Measurements from ENCODE around the gene MTREX. TPM values are rescaled to one million over a fixed set of nuclear protein-coding genes. Genes with fewer than 3 reads are reported as not detected.

The MTREX gene
- total and polyA plus RNA-seq, 4 donors: 17.4 to 88.4 (median 35.9) TPM

- Histone ChIP-seq H3K36me3 (ENCODE audit: control insufficient read depth in 4 of 4, insufficient read depth in 4 of 4, low read length in 4 of 4) (peaks cover 0 to 30% (median 17%) of the 10 kb centered on the region in 4 donors), H3K4me1 (ENCODE audit: control insufficient read depth in 5 of 5, insufficient read depth in 5 of 5, low read length in 5 of 5) (no peaks in the 10 kb centered on the region), H3K9me3 (ENCODE audit: control insufficient read depth in 4 of 4, insufficient read depth in 3 of 4, low read length in 3 of 4) (peaks cover 0 to 6% (median 1%) of the 10 kb centered on the region in 4 donors), H3K27me3 (ENCODE audit: control insufficient read depth in 3 of 3, insufficient read depth in 3 of 3, low read length in 2 of 3) (no peaks in the 10 kb centered on the region), H3K27ac (ENCODE audit: low read depth in 1 of 2, low read length in 1 of 2) (no peak overlapping the region), H3K4me3 (no peak overlapping the region), H3K9ac (ENCODE audit: insufficient read depth in 1 of 2, low read length in 2 of 2) (no peak overlapping the region)
- ATAC-seq (ENCODE audit: insufficient read depth, low FRiP score) (no peak), DNase-seq (no peak)
- 77 to 89% methylated on average over 1 of the region's 1 CpG for WGBS, 2 donors
- no peak for TF ChIP-seq CTCF (IDR thresholded peaks at IDR 0.05; ENCODE audit: control extremely low read depth, extremely low read depth)
These were observed 63.4 kb downstream of the MTREX start for GRCh38 chr5:55371145-55371544.

GRCh38 chr5:55372130-55372925, 64.5 kb downstream of the MTREX start:
- DNase-seq (no peak), ATAC-seq (ENCODE audit: insufficient read depth, low FRiP score) (no peak)
- no peak overlapping the region for H3K27ac ChIP-seq (ENCODE audit: low read depth in 1 of 2, low read length in 1 of 2)
- 92 to 99% methylated on average over 7 of the region's 7 CpGs for WGBS, 2 donors
- no peaks in the 10 kb centered on the region for H3K27me3 ChIP-seq (ENCODE audit: control insufficient read depth in 3 of 3, insufficient read depth in 3 of 3, low read length in 2 of 3)
- no peaks in the 10 kb centered on the region for H3K4me1 ChIP-seq (ENCODE audit: control insufficient read depth in 5 of 5, insufficient read depth in 5 of 5, low read length in 5 of 5)
- no peak overlapping the region for H3K9ac ChIP-seq (ENCODE audit: insufficient read depth in 1 of 2, low read length in 2 of 2)
- no peak for TF ChIP-seq CTCF (IDR thresholded peaks at IDR 0.05; ENCODE audit: control extremely low read depth, extremely low read depth)
- H3K4me3 ChIP-seq: no peak overlapping the region
- H3K36me3 ChIP-seq (ENCODE audit: control insufficient read depth in 4 of 4, insufficient read depth in 4 of 4, low read length in 4 of 4): peaks cover 0 to 29% (median 17%) of the 10 kb centered on the region in 4 donors
- peaks cover 0 to 6% (median 1%) of the 10 kb centered on the region in 4 donors for H3K9me3 ChIP-seq (ENCODE audit: control insufficient read depth in 4 of 4, insufficient read depth in 3 of 4, low read length in 3 of 4)

GRCh38 chr5:55377810-55378209, 70.0 kb downstream of the MTREX start:
- Histone ChIP-seq H3K9me3 (ENCODE audit: control insufficient read depth in 4 of 4, insufficient read depth in 3 of 4, low read length in 3 of 4) (peaks cover 0 to 6% (median 1%) of the 10 kb centered on the region in 4 donors), H3K4me3 (no peak overlapping the region), H3K36me3 (ENCODE audit: control insufficient read depth in 4 of 4, insufficient read depth in 4 of 4, low read length in 4 of 4) (peaks cover 8 to 25% (median 13%) of the 10 kb centered on the region in 4 donors), H3K27ac (ENCODE audit: low read depth in 1 of 2, low read length in 1 of 2) (no peak overlapping the region), H3K9ac (ENCODE audit: insufficient read depth in 1 of 2, low read length in 2 of 2) (no peak overlapping the region), H3K4me1 (ENCODE audit: control insufficient read depth in 5 of 5, insufficient read depth in 5 of 5, low read length in 5 of 5) (no peaks in the 10 kb centered on the region), H3K27me3 (ENCODE audit: control insufficient read depth in 3 of 3, insufficient read depth in 3 of 3, low read length in 2 of 3) (no peaks in the 10 kb centered on the region)
- WGBS, 2 donors: 87 to 91% methylated on average over 1 of the region's 1 CpG
- ATAC-seq (ENCODE audit: insufficient read depth, low FRiP score) (no peak), DNase-seq (no peak)
- TF ChIP-seq CTCF (IDR thresholded peaks at IDR 0.05; ENCODE audit: control extremely low read depth, extremely low read depth): no peak

Measured in lung (tissue), 12 donors.